Activated naive CD4-positive, alpha-beta T cell (primary cell): ENCODE data around the gene PCDH18.
"Not testable (repeated sequence)": the region's sequence is repeated elsewhere in the genome, so short reads cannot be mapped to it uniquely, and the experiment has no call there.

Source experiments
- DNase-seq, 4 experiments: peaks; one replicate each; lab custom pipeline; 2025; lab: John Stamatoyannopoulos, UW

The PCDH18 gene

DNA sequence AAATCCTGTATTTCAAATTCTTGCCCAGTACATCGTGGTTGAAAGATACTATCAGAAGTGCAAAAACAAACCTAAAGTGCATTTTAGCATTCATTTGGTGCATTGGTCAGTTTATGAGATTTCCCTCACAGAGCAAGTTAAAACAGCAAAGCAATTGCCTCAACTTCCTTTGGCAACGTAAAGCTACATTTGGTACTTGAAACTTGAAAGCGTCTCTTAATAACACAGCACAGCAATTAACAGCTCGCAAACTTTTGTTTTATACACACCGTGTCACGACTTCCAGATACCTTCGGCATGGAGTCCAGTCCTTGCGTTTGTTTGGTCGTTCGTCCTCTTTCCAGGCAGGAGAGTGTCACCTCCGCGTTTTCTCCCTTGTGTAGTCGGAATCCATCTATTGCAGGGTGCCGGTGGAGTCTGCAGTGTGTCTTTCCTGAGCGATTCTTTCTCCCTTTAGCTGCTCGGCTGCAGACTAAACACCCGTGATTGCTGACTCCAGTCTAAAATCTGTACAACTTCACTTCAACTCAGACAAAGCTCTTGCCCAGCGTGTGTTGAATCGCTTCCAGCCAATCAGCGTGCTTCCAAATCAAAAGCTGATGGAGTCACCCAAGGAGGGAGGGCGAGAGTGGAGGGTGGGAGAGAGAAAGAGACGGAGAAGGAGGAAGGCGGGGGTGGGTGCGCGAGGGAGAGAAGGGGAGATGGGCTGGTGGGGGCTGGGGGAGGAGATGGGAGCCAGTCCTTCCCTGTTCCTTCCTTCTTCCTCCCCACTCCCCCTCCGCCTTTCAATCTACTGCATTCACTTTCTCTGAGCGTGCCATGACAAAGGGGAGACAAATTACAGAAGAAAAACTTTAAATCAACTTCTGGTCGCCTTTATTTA lies at the start of gene PCDH18:
Gene PCDH18 (minus strand): TSS at position 509 of the 883 bp plus-strand sequence. CDS start 406 bp downstream, at position 103.
- DNase-seq, result no peak

DNA sequence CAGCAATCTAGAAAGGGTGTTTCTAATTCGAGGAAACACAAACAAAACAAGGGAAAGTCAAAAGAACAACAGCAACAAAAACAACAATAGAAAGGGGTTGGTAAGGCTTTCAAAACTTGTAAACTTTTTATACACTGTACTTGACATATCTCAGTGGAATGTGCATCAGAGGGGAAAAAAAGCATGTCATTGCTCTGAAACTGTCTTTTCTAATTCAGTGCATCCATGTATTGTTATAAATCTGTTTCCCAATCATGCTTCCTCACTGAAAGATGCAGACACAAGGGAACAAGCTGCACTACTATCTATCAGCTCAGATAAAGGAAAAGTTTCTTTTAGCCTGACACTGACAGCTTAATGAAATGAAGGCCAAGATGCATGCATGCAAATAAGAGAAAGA lies 44.2 kb upstream of the PCDH18 start:
- DNase-seq, result no peak

- no peak for DNase-seq
Measured at GRCh38 chr4:137572647-137573046, 40.4 kb upstream of the PCDH18 start.

- DNase-seq, result no peak
Measured at GRCh38 chr4:137572163-137572562, 39.9 kb upstream of the PCDH18 start.

DNA sequence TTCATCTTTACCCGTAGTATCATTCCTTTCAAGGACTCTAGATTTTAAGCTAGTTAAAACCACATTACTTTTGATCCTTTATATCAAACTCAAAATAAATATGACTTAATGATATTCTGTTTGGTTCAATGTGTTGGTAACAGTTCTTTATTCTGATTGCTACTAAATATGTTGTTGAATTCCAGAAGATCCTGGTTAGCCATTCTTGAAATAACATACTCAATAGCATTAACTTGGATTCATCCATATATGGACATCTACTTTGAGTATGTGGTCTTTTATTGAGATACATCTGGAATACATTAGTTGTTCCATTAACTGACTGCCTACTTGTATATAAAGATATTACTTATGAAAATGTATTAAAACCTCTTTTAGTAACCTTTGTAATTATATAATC lies 27.5 kb upstream of the PCDH18 start:
- no peak for DNase-seq

GRCh38 chr4:137558951-137559350 lies 26.7 kb upstream of the PCDH18 start:
- DNase-seq, result no peak

GRCh38 chr4:137545461-137545861 lies 13.2 kb upstream of the PCDH18 start:
- no peak for DNase-seq

DNA sequence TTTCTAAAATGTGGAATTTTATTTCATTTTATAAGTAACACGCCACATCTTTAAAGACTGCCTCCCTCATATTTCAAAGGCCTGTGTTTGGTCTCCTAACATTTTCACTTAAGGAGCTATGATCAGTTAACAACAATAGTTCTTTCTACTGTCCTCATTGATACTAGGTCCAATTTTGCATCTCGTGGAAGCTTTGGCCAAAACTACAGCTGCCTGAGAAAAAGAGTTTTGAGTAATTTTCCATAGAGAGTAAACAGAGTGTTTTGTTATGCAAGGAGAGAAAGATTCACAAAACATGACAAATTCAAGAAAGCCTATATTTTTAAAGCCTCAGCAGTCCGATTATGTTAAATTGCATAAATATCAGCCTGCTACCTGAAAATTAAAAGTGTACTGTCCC lies 11.4 kb upstream of the PCDH18 start:
- DNase-seq, result no peak

DNA sequence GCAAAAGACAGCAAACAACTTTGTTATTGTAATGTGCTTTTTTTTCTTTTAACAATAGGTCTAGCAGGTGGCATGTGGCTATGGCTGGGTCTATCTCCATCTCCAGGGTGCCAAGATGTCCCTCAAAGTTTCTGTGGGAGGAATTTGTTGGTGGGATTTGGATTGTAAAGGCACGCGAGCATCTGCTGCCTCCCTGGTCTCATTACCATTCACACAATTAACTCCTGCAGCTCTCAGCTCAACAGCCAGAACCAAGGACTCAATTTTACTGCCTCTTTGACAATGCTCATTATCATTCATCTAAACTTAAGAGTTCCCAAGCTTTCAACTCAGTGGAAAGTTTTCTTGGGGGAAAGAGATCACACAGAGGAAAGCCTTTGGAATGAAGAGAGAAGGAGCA lies 10.9 kb upstream of the PCDH18 start:
- no peak for DNase-seq

- DNase-seq, result no peak
Measured at GRCh38 chr4:137541876-137542646, 9.8 kb upstream of the PCDH18 start.

GRCh38 chr4:137541181-137541580 lies 8.9 kb upstream of the PCDH18 start:
- DNase-seq, result no peak

- no peak for DNase-seq
Measured at GRCh38 chr4:137540356-137540755, 8.1 kb upstream of the PCDH18 start.

GRCh38 chr4:137538526-137538925 lies 6.2 kb upstream of the PCDH18 start:
- DNase-seq, result no peak

DNA sequence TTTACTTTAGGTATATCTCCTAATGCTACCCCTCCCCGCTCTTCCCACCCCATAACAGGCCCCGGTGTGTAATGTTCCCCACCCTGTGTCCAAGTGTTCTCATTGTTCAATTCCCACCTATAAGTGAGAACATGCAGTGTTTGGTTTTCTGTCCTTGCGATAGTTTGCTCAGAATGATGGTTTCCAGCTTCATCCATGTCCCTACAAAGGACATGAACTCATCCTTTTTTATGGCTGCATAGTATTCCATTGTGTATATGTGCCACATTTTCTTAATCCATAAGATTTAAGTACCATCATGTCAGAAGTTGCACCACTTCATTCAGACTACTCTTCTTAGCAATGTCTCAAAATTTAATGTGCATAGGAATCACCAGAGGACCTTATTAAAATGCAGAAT lies 5.5 kb upstream of the PCDH18 start:
- not testable (repeated sequence) for DNase-seq

- DNase-seq, result no peak
Measured at GRCh38 chr4:137536789-137537561, 4.7 kb upstream of the PCDH18 start.

DNA sequence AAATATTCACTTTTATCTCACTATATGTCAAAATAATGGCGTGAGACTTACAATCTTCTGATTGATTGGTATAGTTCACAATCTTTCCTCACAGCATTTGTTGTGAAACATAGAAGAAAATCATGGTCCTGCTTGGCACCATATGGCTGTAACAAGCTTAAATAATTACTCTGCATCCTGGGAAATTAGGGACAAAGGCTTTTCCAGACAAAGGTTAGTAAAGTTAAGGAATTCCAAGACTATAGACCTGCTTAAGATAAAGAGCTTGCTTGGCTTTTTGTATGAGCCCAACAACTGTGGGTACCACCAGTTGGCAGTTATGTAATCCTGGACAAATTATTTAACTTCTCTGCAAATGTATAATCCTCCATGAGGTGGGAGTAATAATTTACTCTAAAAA lies 3.4 kb upstream of the PCDH18 start:
- DNase-seq, result no peak

GRCh38 chr4:137534516-137534915 lies 2.2 kb upstream of the PCDH18 start:
- no peak for DNase-seq

DNA sequence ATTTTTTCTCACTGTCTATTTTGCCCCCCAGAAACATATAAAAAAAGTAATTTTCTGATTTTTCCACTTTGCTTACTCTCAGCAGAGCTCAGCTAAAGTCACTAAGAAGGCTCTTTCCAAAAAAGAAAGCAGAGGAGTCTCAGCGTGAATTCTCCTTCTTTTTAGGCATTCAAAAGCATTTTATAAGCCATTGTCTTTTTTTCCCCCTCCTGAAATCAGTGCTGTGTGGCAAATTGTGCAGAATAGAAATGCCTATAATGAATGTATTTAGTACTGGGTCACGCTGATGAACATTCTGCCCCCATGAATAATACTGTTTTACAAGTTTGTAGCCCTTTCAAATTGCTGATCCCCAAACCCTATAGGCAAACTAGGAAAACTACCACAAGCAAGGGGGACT lies 1.6 kb upstream of the PCDH18 start:
- no peak for DNase-seq

DNA sequence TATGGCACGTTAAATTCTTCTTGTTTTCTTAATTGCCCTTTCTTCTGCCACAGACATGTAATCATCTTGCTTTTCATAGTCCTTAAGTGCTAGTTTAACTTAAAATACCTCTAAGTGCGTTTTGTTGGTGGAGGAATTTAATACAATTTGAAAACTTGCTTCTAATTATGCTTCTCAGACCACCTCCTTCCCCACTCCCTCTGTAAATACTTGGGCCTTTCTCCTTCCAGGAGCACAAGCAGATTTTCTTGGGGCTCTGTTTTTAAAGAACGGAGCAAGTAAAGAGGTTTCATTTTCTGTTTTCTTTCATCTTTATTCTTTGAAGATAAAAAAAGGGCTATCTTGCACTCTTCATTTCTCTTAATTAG lies 559 bp upstream of the PCDH18 start:
- DNase-seq, result no peak

- no peak for DNase-seq
Measured at GRCh38 chr4:137531168-137531985, 917 bp downstream of the PCDH18 start.

- no peak for DNase-seq
Measured at GRCh38 chr4:137530176-137530575, 2.1 kb downstream of the PCDH18 start.

DNA sequence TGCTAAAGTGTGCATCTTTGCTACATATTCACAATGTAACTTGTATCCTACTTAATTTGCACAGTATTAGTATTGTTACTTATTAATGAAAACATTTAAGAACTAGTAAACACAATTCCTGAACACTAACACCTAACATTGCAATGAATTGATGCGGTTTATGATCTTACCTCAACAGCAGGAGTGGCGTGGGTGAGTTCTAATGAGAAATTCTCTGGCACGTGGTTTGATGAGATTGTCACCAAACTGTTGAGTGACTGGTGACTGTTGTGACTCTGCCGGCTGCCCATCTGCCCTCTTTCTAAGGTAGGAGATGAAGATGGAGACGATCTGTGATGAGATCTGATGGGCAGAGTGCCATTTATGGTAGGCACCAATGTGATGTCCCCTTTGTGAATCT lies 2.9 kb downstream of the PCDH18 start:
- DNase-seq, result no peak
